ENCODE results near the gene ADGRA1.

- TF ChIP-seq CTCF (IDR thresholded peaks at IDR 0.05) (no peak), POLR2A (IDR thresholded peaks at IDR 0.05) (no peak)
Measured at GRCh38 chr10:133059571-133059970, 28.2 kb upstream of the ADGRA1 start.
